RWPE1 (cell line): ENCODE results near the gene PTPN1.

Source experiments
- CTCF ChIA-PET: fragments of 350-600 bp; sonication (Branson Sonifier 250); formaldehyde crosslinking; extraction: SDS; loops from one replicate; lab custom pipeline; 2021; lab: Yijun Ruan, JAX
- POLR2A ChIA-PET: fragments of 400-600 bp; formaldehyde crosslinking; extraction: SDS; loops from one replicate; lab custom pipeline; 2020; ENCODE audit warnings: antibody characterized with exemption; ENCODE audit not compliant: low non-redundant PET; lab: Yijun Ruan, JAX
- DNase-seq: peaks from one replicate; pipeline ENCODE4 v3.0.0; 2012; ENCODE audit warnings: low spot score
- H3K27ac ChIP-seq: fragments of 450-650 bp; 2 replicates; pipeline ENCODE4 v1.5.1; 2017
- TF ChIP-seq, protein P1 (sequence below): fragments of 450-650 bp; conservative IDR thresholded peaks from 2 replicates; pipeline ENCODE4 v1.5.1; 2017; ENCODE audit warnings: low read depth, mild to moderate bottlenecking

The PTPN1 gene

GRCh38 chr20:50624351-50625016 lies 114.3 kb downstream of the PTPN1 start:
- POLR2A ChIA-PET: interaction anchor here (0.6 kb wide), 1 partner anchor 158 kb away, joined by 4 read pairs; no protein-coding TSS in a partner anchor
- CTCF ChIA-PET: interaction anchor here (0.6 to 3.1 kb wide), 5 partner anchors 11 to 166 kb away, joined by 3 to 26 read pairs (median 3); no protein-coding TSS in a partner anchor
- TF ChIP-seq, protein P1, sequence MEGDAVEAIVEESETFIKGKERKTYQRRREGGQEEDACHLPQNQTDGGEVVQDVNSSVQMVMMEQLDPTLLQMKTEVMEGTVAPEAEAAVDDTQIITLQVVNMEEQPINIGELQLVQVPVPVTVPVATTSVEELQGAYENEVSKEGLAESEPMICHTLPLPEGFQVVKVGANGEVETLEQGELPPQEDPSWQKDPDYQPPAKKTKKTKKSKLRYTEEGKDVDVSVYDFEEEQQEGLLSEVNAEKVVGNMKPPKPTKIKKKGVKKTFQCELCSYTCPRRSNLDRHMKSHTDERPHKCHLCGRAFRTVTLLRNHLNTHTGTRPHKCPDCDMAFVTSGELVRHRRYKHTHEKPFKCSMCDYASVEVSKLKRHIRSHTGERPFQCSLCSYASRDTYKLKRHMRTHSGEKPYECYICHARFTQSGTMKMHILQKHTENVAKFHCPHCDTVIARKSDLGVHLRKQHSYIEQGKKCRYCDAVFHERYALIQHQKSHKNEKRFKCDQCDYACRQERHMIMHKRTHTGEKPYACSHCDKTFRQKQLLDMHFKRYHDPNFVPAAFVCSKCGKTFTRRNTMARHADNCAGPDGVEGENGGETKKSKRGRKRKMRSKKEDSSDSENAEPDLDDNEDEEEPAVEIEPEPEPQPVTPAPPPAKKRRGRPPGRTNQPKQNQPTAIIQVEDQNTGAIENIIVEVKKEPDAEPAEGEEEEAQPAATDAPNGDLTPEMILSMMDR: no peak
- H3K27ac ChIP-seq: peak overlapping the region; percentile 70
- DNase-seq: peak; percentile 76

GRCh38 chr20:50625986-50626677 lies 115.9 kb downstream of the PTPN1 start:
- CTCF ChIA-PET: interaction anchor here (0.5 to 3.1 kb wide), 14 partner anchors 9 to 510 kb away, joined by 3 to 26 read pairs (median 3); no protein-coding TSS in a partner anchor
- H3K27ac ChIP-seq: peak overlapping the region; percentile 70
- DNase-seq: no peak
- TF ChIP-seq, protein P1: no peak; the same call in 1 of the 2 replicates
- POLR2A ChIA-PET: no interaction called here

DNA sequence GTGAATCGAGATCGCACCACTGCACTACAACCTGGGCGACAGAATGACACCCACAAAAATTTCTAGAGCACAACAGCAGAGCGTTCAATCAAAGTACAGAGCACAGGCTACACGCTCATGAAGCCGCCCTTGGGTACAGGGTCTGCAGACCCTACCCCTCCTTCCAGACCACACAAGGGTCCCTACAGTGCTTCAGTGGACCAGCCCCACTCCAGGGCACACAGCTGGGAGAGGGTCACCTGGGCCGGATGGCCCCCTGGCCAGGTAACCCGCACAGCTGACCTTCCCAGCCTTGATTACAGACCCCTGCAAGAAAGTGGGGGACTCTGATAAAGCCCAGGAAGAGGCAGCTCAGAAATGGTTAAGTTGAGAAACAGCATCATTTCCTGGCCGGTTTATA lies 117.6 kb downstream of the PTPN1 start:
- TF ChIP-seq, protein P1: no peak
- no peak overlapping the region for H3K27ac ChIP-seq
- POLR2A ChIA-PET: no interaction called here
- no peak for DNase-seq
- CTCF ChIA-PET: interaction anchor here (0.6 to 1.8 kb wide), 3 partner anchors 35 to 110 kb away, joined by 3 to 6 read pairs (median 4); no protein-coding TSS in a partner anchor

- POLR2A ChIA-PET: no interaction called here
Measured at GRCh38 chr20:50628332-50628731, 118.1 kb downstream of the PTPN1 start.

DNA sequence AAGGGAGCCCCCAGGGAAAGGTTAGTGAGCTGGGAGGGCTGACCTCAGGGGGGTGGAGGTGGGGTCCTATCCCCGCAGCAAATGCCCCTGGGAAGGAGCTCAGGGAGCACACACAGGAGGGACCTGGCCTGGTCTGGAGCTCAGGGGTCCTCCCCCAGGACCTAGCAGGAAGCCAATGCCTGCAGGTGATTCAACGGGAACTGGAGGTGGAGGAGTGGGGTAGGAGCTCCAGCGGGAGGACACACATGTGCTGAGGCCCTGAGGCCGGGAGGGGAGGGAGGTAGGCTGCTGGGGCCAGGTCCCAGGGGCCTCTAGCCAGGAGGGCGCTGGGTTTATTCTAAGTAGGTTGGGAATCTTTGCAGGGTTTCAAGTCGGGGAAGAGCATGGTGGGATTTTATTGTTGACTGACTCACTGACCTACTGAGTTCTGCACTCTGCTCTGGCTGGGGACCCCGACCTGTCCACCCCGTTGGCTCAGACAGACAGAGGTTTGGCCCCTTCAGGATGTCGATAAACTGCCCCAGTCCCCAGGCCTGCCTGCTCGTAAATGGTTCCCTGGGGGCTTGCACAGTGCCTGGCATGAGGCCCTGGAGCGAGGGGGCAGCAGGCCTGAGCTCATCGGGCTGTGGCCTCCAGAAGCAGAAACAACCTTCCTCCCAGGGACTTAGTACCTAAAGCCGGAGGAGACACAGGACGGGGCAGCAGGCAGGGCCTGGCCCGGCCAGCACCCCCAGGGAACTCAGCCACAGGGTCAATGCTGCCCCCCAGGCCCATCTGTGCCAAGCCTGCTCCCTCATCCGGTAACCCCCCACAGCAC lies 118.9 kb downstream of the PTPN1 start:
- DNase-seq: no peak
- ChIA-PET POLR2A (no interaction called here), CTCF (interaction anchor here (0.5 to 1.3 kb wide), 7 partner anchors 9 to 448 kb away, joined by 3 to 9 read pairs (median 3); no protein-coding TSS in a partner anchor)
- TF ChIP-seq, protein P1: no peak
- peak overlapping the region; percentile 3; the same call in 1 of the 2 replicates for H3K27ac ChIP-seq

More at GRCh38 chr20:50628332-50628731, 118.1 kb downstream of the PTPN1 start:
- TF ChIP-seq, protein P1: no peak
- H3K27ac ChIP-seq: peak overlapping the region; percentile 1; the same call in 1 of the 2 replicates
- CTCF ChIA-PET: interaction anchor here (0.5 to 1.3 kb wide), 5 partner anchors 9 to 441 kb away, joined by 3 to 9 read pairs (median 3); no protein-coding TSS in a partner anchor
- DNase-seq: no peak
